ENCODE measurements around the gene B3GAT1. TPM values are rescaled to one million over a fixed set of nuclear protein-coding genes. Genes with fewer than 3 reads are reported as not detected.

The B3GAT1 gene
- total RNA-seq, 1 donor from 2014 or later, result 31.8 TPM

GRCh38 chr11:134417871-134418840, 6.1 kb upstream of the B3GAT1 start:
- H3K9me3 Mint-ChIP-seq, result no peaks in the 10 kb centered on the region
- TF ChIP-seq, protein P1, sequence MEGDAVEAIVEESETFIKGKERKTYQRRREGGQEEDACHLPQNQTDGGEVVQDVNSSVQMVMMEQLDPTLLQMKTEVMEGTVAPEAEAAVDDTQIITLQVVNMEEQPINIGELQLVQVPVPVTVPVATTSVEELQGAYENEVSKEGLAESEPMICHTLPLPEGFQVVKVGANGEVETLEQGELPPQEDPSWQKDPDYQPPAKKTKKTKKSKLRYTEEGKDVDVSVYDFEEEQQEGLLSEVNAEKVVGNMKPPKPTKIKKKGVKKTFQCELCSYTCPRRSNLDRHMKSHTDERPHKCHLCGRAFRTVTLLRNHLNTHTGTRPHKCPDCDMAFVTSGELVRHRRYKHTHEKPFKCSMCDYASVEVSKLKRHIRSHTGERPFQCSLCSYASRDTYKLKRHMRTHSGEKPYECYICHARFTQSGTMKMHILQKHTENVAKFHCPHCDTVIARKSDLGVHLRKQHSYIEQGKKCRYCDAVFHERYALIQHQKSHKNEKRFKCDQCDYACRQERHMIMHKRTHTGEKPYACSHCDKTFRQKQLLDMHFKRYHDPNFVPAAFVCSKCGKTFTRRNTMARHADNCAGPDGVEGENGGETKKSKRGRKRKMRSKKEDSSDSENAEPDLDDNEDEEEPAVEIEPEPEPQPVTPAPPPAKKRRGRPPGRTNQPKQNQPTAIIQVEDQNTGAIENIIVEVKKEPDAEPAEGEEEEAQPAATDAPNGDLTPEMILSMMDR (conservative IDR thresholded peaks at IDR 0.05), result no peak
- peak overlapping the region; percentile 32 for H3K4me3 Mint-ChIP-seq
- peak; percentile 30 for DNase-seq (ENCODE audit: low read depth, low spot score)
- peaks cover 23% of the 10 kb centered on the region for H3K4me1 Mint-ChIP-seq
- peaks cover 15% of the 10 kb centered on the region for H3K27me3 Mint-ChIP-seq (ENCODE audit: low read depth)
- no peaks in the 10 kb centered on the region for H3K36me3 Mint-ChIP-seq (ENCODE audit: low read depth)
- no peak overlapping the region for H3K27ac Mint-ChIP-seq (ENCODE audit: unreplicated experiment)

DNA sequence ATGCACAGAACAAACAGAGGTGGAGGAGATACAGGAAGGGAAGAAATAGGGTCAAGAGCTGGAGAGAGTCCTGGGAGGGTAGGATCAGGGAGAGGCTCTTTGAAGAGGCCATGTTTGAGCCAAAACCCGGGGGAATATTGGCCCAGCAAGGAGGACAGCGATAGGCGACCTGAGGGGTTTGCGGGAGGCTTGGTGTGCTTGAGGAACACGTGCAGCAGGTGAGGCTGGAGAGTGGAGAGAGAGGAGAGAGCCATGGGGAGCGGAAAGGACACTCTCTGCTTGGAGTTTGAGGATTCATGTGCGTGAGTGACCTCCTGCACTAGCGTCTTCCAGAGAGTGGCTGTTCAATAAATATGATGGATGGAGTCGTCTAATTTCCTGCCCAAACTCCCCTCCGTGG, 4.7 kb upstream of the B3GAT1 start:
- no peak overlapping the region for H3K27ac Mint-ChIP-seq (ENCODE audit: unreplicated experiment)
- TF ChIP-seq, protein P1 (conservative IDR thresholded peaks at IDR 0.05), result no peak
- H3K4me1 Mint-ChIP-seq, result peaks cover 27% of the 10 kb centered on the region
- peaks cover 16% of the 10 kb centered on the region for H3K27me3 Mint-ChIP-seq (ENCODE audit: low read depth)
- H3K36me3 Mint-ChIP-seq (ENCODE audit: low read depth), result no peaks in the 10 kb centered on the region
- H3K9me3 Mint-ChIP-seq, result no peaks in the 10 kb centered on the region
- DNase-seq (ENCODE audit: low read depth, low spot score), result no peak
- no peak overlapping the region for H3K4me3 Mint-ChIP-seq

DNA sequence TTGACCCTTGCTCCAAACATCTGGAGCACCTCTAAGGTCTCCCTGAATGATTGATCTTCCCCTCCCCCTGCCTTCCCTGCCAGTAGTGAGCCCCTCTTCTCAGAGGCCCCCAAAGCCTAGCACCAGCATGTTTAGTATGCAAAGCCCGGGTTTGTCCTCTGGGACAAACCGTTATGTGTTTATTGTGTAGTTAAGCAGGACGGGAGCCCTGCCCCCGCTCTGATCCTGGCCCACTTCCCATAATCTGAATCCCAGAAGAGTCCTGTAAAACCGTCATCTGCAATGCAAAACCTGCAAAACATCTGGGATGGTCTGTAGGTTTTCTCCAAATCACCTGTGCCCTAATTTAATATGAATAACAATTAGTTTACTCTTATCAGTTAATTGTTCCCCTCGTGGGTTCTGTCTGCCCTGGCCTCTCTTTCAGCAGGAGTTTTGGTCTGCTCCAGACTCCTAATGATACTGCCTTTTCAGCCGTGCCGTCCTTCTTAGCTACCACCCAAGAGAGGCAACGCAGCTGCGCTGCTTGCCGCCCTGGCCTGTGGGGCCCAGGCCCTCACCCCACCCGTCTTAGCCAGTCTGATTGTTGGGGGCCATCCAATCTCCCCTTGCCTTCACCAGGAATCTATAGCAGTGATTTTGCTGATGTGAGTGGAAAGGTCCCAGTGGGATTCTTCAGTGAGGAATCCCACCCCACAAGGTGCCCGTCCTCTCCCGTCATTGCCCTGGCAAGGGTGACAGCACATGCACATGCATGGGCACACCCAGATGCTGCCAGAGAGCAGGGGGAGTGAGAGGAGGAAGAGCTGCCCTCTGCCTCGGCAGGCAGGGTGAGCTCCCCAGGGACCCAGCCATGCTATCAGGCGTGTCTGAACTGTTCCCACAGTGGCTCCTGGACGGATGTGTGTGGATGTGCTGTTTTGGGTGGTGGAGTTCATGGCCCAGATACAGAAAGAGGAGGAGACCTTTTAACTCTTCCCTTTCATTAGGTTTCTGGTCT, 3.0 kb upstream of the B3GAT1 start:
- DNase-seq (ENCODE audit: low read depth, low spot score), result no peak
- Mint-ChIP-seq H3K4me3 (peak overlapping the region; percentile 87), H3K4me1 (peaks cover 38% of the 10 kb centered on the region), H3K9me3 (no peaks in the 10 kb centered on the region), H3K36me3 (ENCODE audit: low read depth) (no peaks in the 10 kb centered on the region), H3K27ac (ENCODE audit: unreplicated experiment) (no peak overlapping the region), H3K27me3 (ENCODE audit: low read depth) (peaks cover 16% of the 10 kb centered on the region)
- TF ChIP-seq, protein P1 (conservative IDR thresholded peaks at IDR 0.05), result no peak

DNA sequence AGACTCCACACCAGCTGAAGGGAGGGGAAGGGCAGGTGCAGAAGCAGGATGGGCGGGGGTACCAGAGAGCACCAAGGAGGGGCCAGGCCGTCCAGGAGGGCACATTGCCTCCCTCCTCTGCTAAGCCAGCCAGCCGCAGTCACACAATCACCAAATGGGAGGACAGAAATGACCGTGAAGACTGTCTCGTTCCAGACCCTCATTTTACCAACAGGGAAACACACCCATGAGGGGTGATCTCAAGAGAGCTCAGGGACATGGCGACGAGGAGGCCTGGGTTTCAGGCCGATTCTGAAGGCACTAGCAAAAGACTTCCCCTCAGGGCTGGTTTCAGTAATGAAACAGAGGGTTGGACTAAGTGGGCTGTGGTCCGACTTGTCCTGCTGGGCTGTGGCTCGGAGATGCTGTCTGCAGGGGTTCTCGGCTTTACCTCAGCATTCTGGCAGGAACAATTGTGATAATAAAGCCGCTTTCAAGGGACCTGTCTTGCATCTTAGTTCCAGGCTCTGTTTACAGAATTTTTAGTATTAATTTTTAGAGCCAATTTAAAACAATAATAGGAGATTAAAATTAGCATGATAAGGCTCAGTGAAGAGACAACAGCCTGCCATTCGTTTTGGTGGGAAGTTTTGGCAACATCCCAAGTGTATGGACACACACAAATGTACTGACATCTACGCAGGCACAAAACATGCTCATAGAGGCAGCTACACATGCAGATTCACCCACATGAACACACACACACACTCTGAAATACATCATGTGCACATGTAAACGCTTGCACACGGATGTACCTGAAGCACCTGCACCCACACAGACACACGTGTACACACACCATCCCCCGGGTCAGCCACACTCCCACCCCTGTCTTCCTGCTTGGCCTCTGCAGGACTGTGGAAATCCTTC, 2.0 kb upstream of the B3GAT1 start:
- Mint-ChIP-seq H3K4me1 (peaks cover 48% of the 10 kb centered on the region), H3K27me3 (ENCODE audit: low read depth) (peaks cover 16% of the 10 kb centered on the region), H3K4me3 (peak overlapping the region; percentile 87), H3K27ac (ENCODE audit: unreplicated experiment) (no peak overlapping the region), H3K9me3 (no peaks in the 10 kb centered on the region), H3K36me3 (ENCODE audit: low read depth) (no peaks in the 10 kb centered on the region)
- no peak for DNase-seq (ENCODE audit: low read depth, low spot score)
- TF ChIP-seq, protein P1 (conservative IDR thresholded peaks at IDR 0.05), result no peak

Data from neural crest cell (in vitro differentiated cells).